TTC549 (cell line): Measurements from ENCODE around the gene ZNF697.
"Not testable (repeated sequence)": the region's sequence is repeated elsewhere in the genome, so short reads cannot be mapped to it uniquely, and the experiment has no call there.

Experiments used
- FAIRE-seq: peaks from 2 replicates; lab custom pipeline; 2012; peaks lifted over from hg19 to GRCh38; lab: Jason Lieb, UNC

The ZNF697 gene

GRCh38 chr1:119631433-119632102, 16.5 kb downstream of the ZNF697 start:
- no peak for FAIRE-seq

- FAIRE-seq = no peak
These were observed 17.0 kb downstream of the ZNF697 start for GRCh38 chr1:119631086-119631432.

DNA sequence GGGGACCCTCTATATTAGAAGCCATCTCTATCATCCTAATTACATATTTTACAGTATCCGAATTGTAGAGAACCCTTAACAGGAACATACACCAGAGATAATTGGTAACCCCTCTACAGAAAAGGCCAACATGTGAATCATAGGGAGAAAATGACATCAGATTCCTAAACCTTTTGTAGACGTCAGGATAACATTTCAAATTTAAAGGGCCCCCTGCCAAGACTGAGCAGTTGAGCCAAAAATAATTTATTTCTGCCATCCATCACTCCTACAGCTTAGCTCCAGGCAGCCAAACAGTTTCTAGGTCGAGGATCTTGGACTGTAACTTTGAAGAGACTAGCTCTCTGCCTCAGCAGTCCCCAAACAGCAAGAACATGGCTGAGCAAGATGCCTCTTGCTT, 21.2 kb downstream of the ZNF697 start:
- no peak for FAIRE-seq

DNA sequence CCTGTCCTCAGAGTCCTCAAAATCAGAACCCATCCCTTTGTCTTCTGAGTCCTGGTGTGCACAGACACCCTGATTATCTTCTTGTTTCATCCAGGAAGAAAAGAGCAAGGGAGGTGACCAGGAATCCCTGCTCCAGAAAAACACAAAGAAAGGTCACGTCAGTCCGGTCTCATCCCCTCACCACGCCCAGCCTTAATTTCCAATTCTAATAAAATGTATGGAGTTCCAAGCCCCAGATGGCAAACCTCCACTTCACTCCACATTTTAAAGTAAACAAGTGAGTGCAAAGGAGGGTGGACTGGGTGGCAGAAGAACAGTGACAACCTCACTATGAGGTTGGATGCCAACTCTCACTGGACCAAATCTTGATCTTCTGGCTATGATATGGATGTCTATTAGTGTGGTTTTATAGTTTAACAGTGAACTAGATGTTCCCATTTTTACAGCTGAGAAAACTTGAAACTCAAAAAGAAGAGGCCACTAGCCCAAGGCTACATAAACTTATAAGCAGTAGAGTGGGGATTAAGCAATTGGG, 22.0 kb downstream of the ZNF697 start:
- no peak for FAIRE-seq

GRCh38 chr1:119623678-119624077, 24.4 kb downstream of the ZNF697 start:
- FAIRE-seq = no peak

DNA sequence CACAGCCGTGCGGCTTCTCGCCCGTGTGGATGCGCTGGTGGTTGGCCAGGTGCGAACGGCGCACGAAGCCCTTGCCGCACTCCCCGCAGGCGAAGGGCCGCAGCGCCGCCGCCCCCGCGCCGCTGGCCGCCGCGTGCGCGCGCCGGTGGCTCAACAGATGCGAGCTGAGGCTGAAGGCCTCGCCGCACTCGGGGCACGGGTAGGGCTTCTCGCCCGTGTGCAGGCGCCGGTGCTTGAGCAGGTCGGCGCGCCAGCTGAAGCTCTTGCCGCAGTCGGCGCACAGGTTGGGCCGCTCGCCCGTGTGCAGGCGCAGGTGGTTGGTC, 24.9 kb downstream of the ZNF697 start:
- FAIRE-seq = no peak

GRCh38 chr1:119622311-119623192, 25.5 kb downstream of the ZNF697 start:
- no peak for FAIRE-seq

DNA sequence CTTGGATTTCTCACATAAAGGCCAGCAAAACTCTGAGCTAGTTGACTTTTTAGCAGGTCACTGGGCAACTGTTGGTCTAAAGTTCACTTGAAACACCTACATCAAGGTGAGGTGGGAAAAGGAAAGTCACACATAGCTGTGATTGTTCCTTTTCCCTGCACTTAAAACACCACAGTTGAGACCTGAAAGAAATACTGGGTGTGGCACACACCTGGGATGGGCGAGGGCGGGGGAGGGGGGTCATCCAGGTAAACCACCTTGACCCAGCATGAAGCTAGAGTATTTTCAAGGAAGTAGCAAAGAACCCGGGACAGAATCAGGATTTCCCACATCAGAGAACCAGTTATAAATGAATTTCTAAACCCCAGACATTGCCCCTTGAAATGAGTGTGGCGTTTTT, 26.4 kb downstream of the ZNF697 start:
- FAIRE-seq = no peak

DNA sequence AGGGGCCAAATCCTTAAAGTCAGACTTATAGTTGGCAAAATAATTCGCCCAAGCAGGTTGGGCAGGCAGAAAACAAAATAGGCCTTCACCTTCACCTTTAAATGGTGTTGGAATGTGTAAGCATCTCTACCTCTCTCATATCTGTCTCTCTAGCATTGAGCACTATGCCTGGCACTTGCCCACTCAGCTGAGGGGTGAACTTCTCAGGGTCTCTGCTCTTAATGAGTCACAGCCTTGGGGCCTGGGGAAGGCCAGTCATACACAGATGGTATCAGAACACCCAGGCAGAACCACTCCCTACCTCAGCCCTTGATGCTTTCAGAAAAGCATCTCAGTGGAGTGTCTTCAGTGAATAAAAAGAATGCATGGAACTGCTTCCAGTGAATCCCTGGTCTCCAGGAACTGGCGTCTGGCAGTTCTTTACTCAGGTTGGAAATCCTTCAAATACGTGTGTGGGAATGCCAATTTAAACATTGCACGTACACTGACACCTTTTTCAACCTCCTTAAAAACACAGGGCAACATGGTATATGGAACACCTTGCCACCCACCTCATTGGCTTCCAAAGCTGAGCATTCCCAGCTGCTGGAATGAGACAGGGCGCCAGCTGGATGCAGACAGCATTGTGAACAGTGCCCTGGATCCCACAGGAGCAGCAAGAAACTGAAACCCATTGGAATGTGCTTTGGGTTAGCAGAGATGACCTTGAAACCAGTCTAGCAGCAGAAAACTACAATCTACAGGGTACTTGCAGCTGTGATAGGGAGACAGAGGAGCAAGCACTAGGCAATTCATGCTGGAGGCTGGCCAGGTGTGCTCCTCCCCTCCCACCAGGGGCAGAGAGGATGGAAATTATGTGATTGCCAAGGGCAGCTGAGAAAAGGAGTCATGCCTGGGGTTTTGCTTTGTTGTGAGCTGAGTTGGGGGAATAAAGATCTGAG, 30.0 kb downstream of the ZNF697 start:
- no peak for FAIRE-seq

GRCh38 chr1:119616748-119617147, 31.3 kb downstream of the ZNF697 start:
- FAIRE-seq = not testable (repeated sequence)

DNA sequence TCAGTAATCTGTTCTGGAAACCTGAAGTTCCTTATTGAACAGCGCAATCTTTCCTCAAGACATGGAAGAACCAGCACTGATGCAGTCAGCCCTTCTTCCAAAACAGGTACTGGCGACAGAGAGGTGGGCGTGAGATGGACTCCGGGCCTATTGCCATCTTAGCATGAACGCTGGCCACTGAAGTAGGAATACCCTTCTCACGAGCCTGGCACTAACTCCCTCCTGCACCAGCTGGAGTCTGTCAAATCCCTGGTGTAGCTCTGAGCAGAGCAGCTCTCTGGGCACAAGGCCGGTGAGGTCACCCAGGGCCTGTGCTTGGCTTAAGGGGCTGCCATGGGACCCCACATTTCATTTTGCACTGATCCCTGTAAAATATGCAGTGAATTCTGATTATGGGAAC, 33.0 kb downstream of the ZNF697 start:
- not testable (repeated sequence) for FAIRE-seq

- FAIRE-seq = no peak
These were observed 34.0 kb downstream of the ZNF697 start for GRCh38 chr1:119613769-119614720.

DNA sequence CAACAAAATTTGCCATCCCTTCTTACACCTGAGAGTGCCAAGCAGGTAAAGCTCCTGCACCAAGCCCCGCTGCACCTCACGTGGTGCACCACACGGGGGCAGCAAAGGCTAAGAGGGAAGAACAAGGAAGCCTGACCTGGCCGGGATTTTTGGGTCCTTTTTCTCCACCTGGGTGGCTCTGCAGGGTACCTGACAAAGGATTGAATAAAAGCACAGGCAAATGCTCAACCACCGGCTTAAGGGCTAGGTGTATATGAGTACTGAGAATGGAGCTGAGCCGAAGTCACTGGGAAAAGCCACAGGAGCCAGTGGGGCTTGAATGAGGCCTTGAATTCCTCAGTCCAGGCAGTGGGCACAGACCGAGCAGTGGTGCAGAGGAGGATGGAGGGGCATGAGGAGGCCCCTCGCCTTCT, 36.4 kb downstream of the ZNF697 start:
- FAIRE-seq = no peak

DNA sequence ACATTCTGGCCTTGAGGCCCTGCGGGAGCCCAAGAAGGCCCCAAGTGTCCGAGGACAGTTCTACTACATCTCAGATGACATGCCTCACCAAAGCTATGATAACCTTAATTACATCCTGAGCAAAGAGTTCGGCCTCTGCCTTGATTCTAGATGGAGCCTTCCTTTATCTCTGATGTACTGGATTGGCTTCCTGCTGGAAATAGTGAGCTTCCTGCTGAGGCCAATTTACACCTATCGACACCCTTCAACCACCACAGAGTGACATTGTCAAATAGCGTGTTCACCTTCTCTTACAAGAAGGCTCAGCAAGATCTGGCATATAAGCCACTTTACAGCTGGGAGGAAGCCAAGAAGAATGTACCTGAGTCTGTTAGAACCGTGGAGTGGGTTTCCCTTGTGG, 39.2 kb downstream of the ZNF697 start:
- FAIRE-seq = not testable (repeated sequence)

DNA sequence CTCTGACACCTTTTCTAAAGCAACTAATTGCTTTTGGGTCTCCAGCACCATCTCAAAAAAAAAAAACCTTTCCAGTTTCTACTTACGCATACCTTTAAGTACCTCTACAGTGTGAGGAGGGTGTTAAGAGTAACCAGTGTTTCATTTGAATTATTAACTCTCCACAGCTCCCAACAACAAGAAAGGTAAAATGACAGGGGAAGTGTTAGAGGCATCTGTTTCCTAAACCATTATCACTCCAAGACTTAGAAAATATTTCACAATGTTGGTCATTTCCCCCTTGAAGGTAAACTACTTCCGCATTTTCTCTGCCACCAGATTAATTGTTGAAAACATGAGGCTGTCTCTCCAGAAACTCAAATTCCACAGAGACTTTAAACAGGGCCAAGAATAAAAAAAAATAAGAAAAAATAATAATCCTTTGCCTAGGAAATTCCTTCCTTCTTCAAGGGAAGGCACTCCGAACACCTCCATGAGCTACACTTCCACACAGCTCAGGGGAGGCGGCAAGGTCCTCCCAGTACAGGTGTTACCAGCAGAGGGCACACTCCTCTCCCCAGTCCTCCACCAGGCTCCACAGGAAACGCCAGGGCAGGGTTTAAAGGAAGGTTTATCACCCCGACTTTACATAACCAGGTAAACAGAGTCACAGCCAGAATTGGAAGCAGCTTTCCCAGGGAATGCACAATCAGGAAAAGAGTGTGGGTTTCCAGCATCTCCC, 40.8 kb downstream of the ZNF697 start:
- FAIRE-seq = not testable (repeated sequence)

- no peak for FAIRE-seq
These were observed 41.7 kb downstream of the ZNF697 start for GRCh38 chr1:119606394-119606793.

DNA sequence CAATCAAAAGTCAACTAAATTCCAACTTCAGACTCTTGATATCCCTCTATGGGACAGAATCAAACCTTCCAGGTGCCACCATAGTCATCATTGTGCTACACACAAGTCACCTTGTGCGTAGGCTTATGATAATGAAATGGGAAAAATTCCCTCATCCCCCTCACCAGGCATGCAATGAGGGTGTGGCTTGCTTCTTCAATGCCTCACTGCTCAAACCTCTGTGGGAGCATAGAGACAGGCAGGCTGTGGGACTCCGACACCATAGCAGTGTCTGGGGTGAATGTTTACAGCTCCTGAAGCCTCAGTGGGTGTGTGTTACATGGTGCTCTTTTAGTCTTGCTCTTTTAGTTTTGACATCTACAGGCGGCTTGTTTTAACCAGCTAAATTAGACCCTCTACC, 42.4 kb downstream of the ZNF697 start:
- FAIRE-seq = no peak

GRCh38 chr1:119605080-119605479, 43.0 kb downstream of the ZNF697 start:
- not testable (repeated sequence) for FAIRE-seq

- no peak for FAIRE-seq
These were observed 44.4 kb downstream of the ZNF697 start for GRCh38 chr1:119603695-119604094.

- FAIRE-seq = not testable (repeated sequence)
These were observed 44.8 kb downstream of the ZNF697 start for GRCh38 chr1:119603241-119603640.

GRCh38 chr1:119602789-119603188, 45.3 kb downstream of the ZNF697 start:
- not testable (repeated sequence) for FAIRE-seq
